Gastrocnemius medialis (tissue), 4 donors: ENCODE results near the gene RIN3. TPM values are rescaled to one million over a fixed set of nuclear protein-coding genes. Genes with fewer than 3 reads are reported as not detected.

ENCODE experiments used
- ATAC-seq, 2 donors: fragments of 150-250 bp; one replicate each; pipeline ENCODE4 v1.9.1; 2016
- DNase-seq, 2 donors: peaks; one replicate each; pipeline ENCODE4 v3.0.0-alpha.2; 2019
- H3K27ac ChIP-seq, 4 donors: fragments of 200-600 bp; sonication (generic); 1 replicate in 1 of 4; 2 replicates in 3 of 4; pipeline ENCODE4 v1.5.1; 2016 to 2018; ENCODE audit warnings: mild to moderate bottlenecking in 2 of 4, moderate library complexity in 1 of 4
- H3K27me3 ChIP-seq, 3 donors: fragments of 200-600 bp; sonication (generic) in 2 of 3; 1 replicate in 1 of 3; 2 replicates in 2 of 3; pipeline versions ENCODE4 v1.5.1 to v1.6.0; 2016 to 2019; ENCODE audit warnings: mild to moderate bottlenecking in 1 of 3, moderate library complexity in 1 of 3
- H3K36me3 ChIP-seq, 2 donors: fragments of 200-600 bp; sonication (generic) in 1 of 2; one replicate each; pipeline ENCODE4 v1.5.1; 2017 to 2018
- H3K4me1 ChIP-seq, 2 donors: fragments of 200-600 bp; sonication (generic) in 1 of 2; one replicate each; pipeline ENCODE4 v1.5.1; 2016 to 2017; ENCODE audit warnings: mild to moderate bottlenecking in 2 of 2
- H3K4me3 ChIP-seq, 4 donors: fragments of 200-600 bp; sonication (generic) in 3 of 4; 1 replicate in 1 of 4; 2 replicates in 3 of 4; pipeline ENCODE4 v1.5.1; 2016 to 2019; ENCODE audit warnings: mild to moderate bottlenecking in 2 of 4
- H3K9me3 ChIP-seq, 3 donors: fragments of 200-600 bp; sonication (generic) in 2 of 3; 1 replicate in 1 of 3; 2 replicates in 2 of 3; pipeline ENCODE4 v1.5.1; 2016 to 2019
- CTCF ChIP-seq, 5 experiments: fragments of 450-650 bp in 3 of 5; fragments of 200-600 bp in 2 of 5; sonication (generic) in 2 of 5; IDR thresholded peaks in 4 of 5; conservative IDR thresholded peaks in 1 of 5; 1 replicate in 4 of 5; 2 replicates in 1 of 5; pipeline ENCODE4 v1.5.1; 2016 to 2019; ENCODE audit warnings: antibody characterized with exemption in 5 of 5, mild to moderate bottlenecking in 3 of 5, moderate library complexity in 3 of 5
- POLR2A ChIP-seq, 2 donors: fragments of 450-650 bp; IDR thresholded peaks; one replicate each; pipeline ENCODE4 v1.6.1; 2017; ENCODE audit warnings: antibody characterized with exemption in 2 of 2, mild to moderate bottlenecking in 2 of 2, moderate library complexity in 2 of 2
- in situ Hi-C, 4 donors: fragments of 200-750 bp; cut with MboI; loops; one replicate each; pipeline versions ENCODE4 v1.15.0 to v1.8.0; 2017; ENCODE audit warnings: low sequenced_read_pairs in 4 of 4
- intact Hi-C: fragments of 100-400 bp; cut with DNase I; formaldehyde crosslinking; loops from one replicate; pipeline ENCODE4 v1.15.1; 2023; ENCODE audit warnings: low total_unique reads
- total RNA-seq, 4 donors: library from RNA; depleted of rRNA; stranded (reverse); fragments of >200 nt; gene quantifications; one replicate each; pipeline versions ENCODE4 v1.1.0 to v1.2.3, GENCODE V29; 2016

The RIN3 gene
- total RNA-seq, 4 donors from 2014 or later: 2.1 to 3.7 (median 2.6) TPM

GRCh38 chr14:92605274-92605940 is 91.8 kb downstream of the RIN3 start:
- no peaks in the 10 kb centered on the region for H3K4me1 ChIP-seq
- intact Hi-C loops (no loop called here), in situ Hi-C loops (no loop called here)
- H3K27ac ChIP-seq: no peak overlapping the region
- H3K9me3 ChIP-seq: peaks cover 0 to 6% (median 0%) of the 10 kb centered on the region in 3 donors
- no peaks in the 10 kb centered on the region for H3K27me3 ChIP-seq
- TF ChIP-seq POLR2A (IDR thresholded peaks at IDR 0.05): no peak
- no peak for ATAC-seq
- no peak overlapping the region for H3K4me3 ChIP-seq
- no peak for DNase-seq
- no peaks in the 10 kb centered on the region for H3K36me3 ChIP-seq

- no peak for TF ChIP-seq CTCF (IDR thresholded peaks at IDR 0.05 in 4 of 5, conservative IDR thresholded peaks at IDR 0.05 in 1 of 5)
- TF ChIP-seq POLR2A (IDR thresholded peaks at IDR 0.05): no peak
- DNase-seq: no peak
- in situ Hi-C loops: no loop called here
- Histone ChIP-seq H3K9me3 (peaks cover 0 to 6% (median 0%) of the 10 kb centered on the region in 3 donors), H3K4me3 (no peak overlapping the region), H3K27me3 (no peaks in the 10 kb centered on the region), H3K4me1 (no peaks in the 10 kb centered on the region), H3K36me3 (no peaks in the 10 kb centered on the region), H3K27ac (no peak overlapping the region)
- intact Hi-C loops: no loop called here
- no peak for ATAC-seq
These were observed 93.7 kb downstream of the RIN3 start for GRCh38 chr14:92607251-92607650.

- H3K27ac ChIP-seq: no peak overlapping the region
- H3K27me3 ChIP-seq: no peaks in the 10 kb centered on the region
- peaks cover 0 to 6% (median 0%) of the 10 kb centered on the region in 3 donors for H3K9me3 ChIP-seq
- intact Hi-C loops (no loop called here), in situ Hi-C loops (no loop called here)
- H3K4me1 ChIP-seq: no peaks in the 10 kb centered on the region
- TF ChIP-seq CTCF (IDR thresholded peaks at IDR 0.05 in 4 of 5, conservative IDR thresholded peaks at IDR 0.05 in 1 of 5) (no peak), POLR2A (IDR thresholded peaks at IDR 0.05) (no peak)
- ATAC-seq (no peak), DNase-seq (no peak)
- no peak overlapping the region for H3K4me3 ChIP-seq
- H3K36me3 ChIP-seq: no peaks in the 10 kb centered on the region
These were observed 94.3 kb downstream of the RIN3 start for GRCh38 chr14:92607702-92608429.

- Histone ChIP-seq H3K27ac (no peak overlapping the region), H3K4me3 (no peak overlapping the region), H3K9me3 (peaks cover 0 to 6% (median 0%) of the 10 kb centered on the region in 3 donors), H3K27me3 (no peaks in the 10 kb centered on the region), H3K4me1 (no peaks in the 10 kb centered on the region), H3K36me3 (no peaks in the 10 kb centered on the region)
- no peak for TF ChIP-seq POLR2A (IDR thresholded peaks at IDR 0.05)
- TF ChIP-seq CTCF (IDR thresholded peaks at IDR 0.05 in 4 of 5, conservative IDR thresholded peaks at IDR 0.05 in 1 of 5): no peak
- intact Hi-C loops: no loop called here
- in situ Hi-C loops: no loop called here
- DNase-seq (no peak), ATAC-seq (no peak)
These were observed 96.4 kb downstream of the RIN3 start for GRCh38 chr14:92609955-92610354.

GRCh38 chr14:92610849-92611271 is 97.3 kb downstream of the RIN3 start:
- in situ Hi-C loops: no loop called here
- no peak for TF ChIP-seq CTCF (IDR thresholded peaks at IDR 0.05 in 4 of 5, conservative IDR thresholded peaks at IDR 0.05 in 1 of 5)
- TF ChIP-seq POLR2A (IDR thresholded peaks at IDR 0.05): no peak

More at GRCh38 chr14:92610849-92611271, 97.3 kb downstream of the RIN3 start:
- Histone ChIP-seq H3K4me3 (no peak overlapping the region), H3K9me3 (peaks cover 0 to 6% (median 0%) of the 10 kb centered on the region in 3 donors), H3K4me1 (no peaks in the 10 kb centered on the region), H3K27me3 (no peaks in the 10 kb centered on the region), H3K36me3 (no peaks in the 10 kb centered on the region), H3K27ac (no peak overlapping the region)
- no peak for ATAC-seq
- intact Hi-C loops: no loop called here
- DNase-seq: no peak
